Measurements from ENCODE around the gene SLC27A3.

GRCh38 chr1:153777648-153778047, 2.4 kb downstream of the SLC27A3 start:
- TF ChIP-seq EZH2phosphoT487 (IDR thresholded peaks at IDR 0.05; ENCODE audit: borderline replicate concordance, low read depth, low read length) (no peak), CTCF (conservative IDR thresholded peaks at IDR 0.05; ENCODE audit: low read length) (no peak)
